Right kidney (tissue), 1 donor: Measurements from ENCODE around the gene LIPN.

Experiments used
- DNase-seq: peaks from one replicate; pipeline ENCODE4 v3.0.0-alpha.2; 2016

Gene LIPN

DNA sequence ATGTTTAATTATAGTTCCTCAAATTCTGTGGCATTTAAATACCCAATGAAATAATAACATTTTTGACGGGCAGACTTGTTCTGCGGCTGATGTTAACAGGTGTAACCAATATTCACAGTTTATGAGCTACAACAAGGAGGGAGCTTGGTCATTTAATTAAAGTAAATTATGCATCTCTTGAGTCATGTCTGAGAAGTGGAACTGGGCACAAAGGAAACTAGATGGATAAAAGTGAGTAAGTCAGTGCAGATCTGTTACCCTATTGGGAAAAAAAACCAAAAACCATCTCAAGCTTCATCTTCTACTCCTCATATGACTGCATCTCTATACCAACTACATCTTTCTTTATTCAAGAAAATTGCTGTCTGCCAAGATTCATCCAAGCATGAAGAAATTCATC lies 67.9 kb downstream of the LIPN start:
- DNase-seq = no peak

DNA sequence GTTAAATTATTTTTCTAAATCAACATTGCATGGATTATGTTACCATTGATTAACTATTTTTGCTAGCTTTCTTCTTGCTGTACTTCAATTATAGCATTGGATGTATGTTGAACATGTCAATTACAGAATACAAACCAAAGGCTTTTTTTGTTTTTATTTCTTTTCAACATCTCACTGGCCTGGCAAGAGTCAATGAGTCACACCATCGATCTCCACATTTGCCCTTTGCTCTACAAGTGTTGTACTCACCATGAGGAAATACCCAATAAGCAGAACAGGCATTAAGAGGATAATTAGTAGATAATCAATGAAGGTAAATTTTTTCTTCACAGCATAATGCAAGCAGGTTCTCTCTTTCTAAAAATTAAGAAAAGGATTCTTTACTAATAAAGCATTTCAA lies 68.5 kb downstream of the LIPN start:
- DNase-seq = no peak
